ENCODE results near the gene PHF21A. TPM values are rescaled to one million over a fixed set of nuclear protein-coding genes. Genes with fewer than 3 reads are reported as not detected.

Gene PHF21A
- total and polyA plus RNA-seq, 7 experiments from 2014 or later: 7.2 to 88.5 (median 54.5) TPM

DNA sequence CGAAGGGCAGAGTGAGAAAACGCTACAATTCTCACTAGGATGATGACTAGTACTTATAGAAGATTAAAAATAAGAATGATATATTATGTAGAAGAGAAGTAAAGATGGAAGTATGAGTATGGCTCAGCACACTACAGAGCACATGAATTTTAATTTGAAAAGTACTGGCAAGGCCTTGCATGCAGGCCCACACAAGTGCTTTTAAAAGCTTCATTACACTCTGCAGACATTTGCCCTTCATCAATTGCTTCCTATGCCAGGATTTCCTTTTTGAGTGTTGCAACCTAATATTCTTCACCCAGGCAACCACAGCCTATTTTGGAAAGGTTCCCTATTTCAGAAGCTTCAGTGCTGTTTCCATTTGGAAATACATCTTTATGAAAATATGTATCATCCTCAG lies 117.7 kb downstream of the PHF21A start:
- no peak overlapping the region for H3K4me3 ChIP-seq (ENCODE audit: low read length)
- intact Hi-C loops (cut with micrococcal nuclease): no loop called here
- POLR2A ChIA-PET: interaction anchor here (1.2 kb wide), 1 partner anchor 117 kb away, joined by 3 read pairs; no protein-coding TSS in a partner anchor

DNA sequence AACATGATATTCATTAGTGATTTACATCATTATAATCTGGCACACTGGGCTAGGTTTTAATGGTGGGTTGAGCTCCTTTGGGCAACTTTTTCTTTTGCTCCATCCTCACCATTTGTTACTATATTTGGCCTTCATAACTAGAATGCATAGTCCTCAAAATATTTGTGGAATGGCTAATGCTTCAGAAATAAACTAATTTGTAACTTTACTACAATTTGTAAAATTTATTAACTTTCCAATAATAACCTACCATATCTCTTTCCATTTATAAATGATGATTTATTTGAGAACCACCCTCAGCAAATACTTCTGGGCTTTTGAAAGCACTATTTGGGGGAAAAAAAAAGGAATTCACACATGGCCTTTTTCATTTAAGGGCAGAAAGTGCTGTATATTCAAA lies 119.1 kb downstream of the PHF21A start:
- no peaks in the 10 kb centered on the region for H3K9me3 ChIP-seq (ENCODE audit: control insufficient read depth in 2 of 3, low read length in 3 of 3)
- Mint-ChIP-seq H3K27ac (no peak overlapping the region), H3K4me1 (peaks cover 2 to 15% (median 9%) of the 10 kb centered on the region in 7 donors), H3K9me3 (no peaks in the 10 kb centered on the region), H3K27me3 (no peaks in the 10 kb centered on the region), H3K36me3 (peaks cover 0 to 3% (median 0%) of the 10 kb centered on the region in 5 donors), H3K4me3 (no peak overlapping the region)
- no peak overlapping the region for H3K4me3 ChIP-seq (ENCODE audit: low read length)
- ChIA-PET CTCF (interaction anchor here (1.7 to 2.8 kb wide), 2 partner anchors 36 to 160 kb away, joined by 4 to 10 read pairs; no protein-coding TSS in a partner anchor), POLR2A (interaction anchor here (0.7 to 1.2 kb wide), 2 partner anchors 17 to 119 kb away, joined by 3 read pairs; no protein-coding TSS in a partner anchor)
- DNase-seq (no peak), ATAC-seq (no peak)
- no peaks in the 10 kb centered on the region for H3K27me3 ChIP-seq (ENCODE audit: control insufficient read depth in 2 of 2, insufficient read depth in 2 of 2, low read length in 2 of 2)
- no peaks in the 10 kb centered on the region for H3K36me3 ChIP-seq (ENCODE audit: control insufficient read depth in 2 of 3, insufficient read depth in 3 of 3, low read length in 3 of 3)
- intact Hi-C loops (cut with micrococcal nuclease): no loop called here
- no peak overlapping the region for H3K27ac ChIP-seq (ENCODE audit: low read depth, low read length)
- no peaks in the 10 kb centered on the region for H3K4me1 ChIP-seq (ENCODE audit: control insufficient read depth in 2 of 2, insufficient read depth in 2 of 2, low read length in 2 of 2)

More for the DNA sequence above, 117.7 kb downstream of the PHF21A start:
- no peaks in the 10 kb centered on the region for H3K27me3 ChIP-seq (ENCODE audit: control insufficient read depth in 2 of 2, insufficient read depth in 2 of 2, low read length in 2 of 2)
- no peak overlapping the region for H3K4me3 Mint-ChIP-seq
- DNase-seq (no peak), ATAC-seq (no peak)
- H3K4me1 Mint-ChIP-seq: peaks cover 2 to 15% (median 6%) of the 10 kb centered on the region in 7 donors
- CTCF ChIA-PET: interaction anchor here (1.7 to 2.8 kb wide), 2 partner anchors 38 to 161 kb away, joined by 4 to 10 read pairs; no protein-coding TSS in a partner anchor
- H3K27ac Mint-ChIP-seq: no peak overlapping the region
- no peaks in the 10 kb centered on the region for H3K36me3 ChIP-seq (ENCODE audit: control insufficient read depth in 2 of 3, insufficient read depth in 3 of 3, low read length in 3 of 3)
- H3K27ac ChIP-seq (ENCODE audit: low read depth, low read length): no peak overlapping the region
- no peaks in the 10 kb centered on the region for H3K4me1 ChIP-seq (ENCODE audit: control insufficient read depth in 2 of 2, insufficient read depth in 2 of 2, low read length in 2 of 2)
- no peaks in the 10 kb centered on the region for H3K9me3 ChIP-seq (ENCODE audit: control insufficient read depth in 2 of 3, low read length in 3 of 3)
- no peaks in the 10 kb centered on the region for H3K9me3 Mint-ChIP-seq
- no peaks in the 10 kb centered on the region for H3K27me3 Mint-ChIP-seq
- peaks cover 0 to 3% (median 0%) of the 10 kb centered on the region in 5 donors for H3K36me3 Mint-ChIP-seq

DNA sequence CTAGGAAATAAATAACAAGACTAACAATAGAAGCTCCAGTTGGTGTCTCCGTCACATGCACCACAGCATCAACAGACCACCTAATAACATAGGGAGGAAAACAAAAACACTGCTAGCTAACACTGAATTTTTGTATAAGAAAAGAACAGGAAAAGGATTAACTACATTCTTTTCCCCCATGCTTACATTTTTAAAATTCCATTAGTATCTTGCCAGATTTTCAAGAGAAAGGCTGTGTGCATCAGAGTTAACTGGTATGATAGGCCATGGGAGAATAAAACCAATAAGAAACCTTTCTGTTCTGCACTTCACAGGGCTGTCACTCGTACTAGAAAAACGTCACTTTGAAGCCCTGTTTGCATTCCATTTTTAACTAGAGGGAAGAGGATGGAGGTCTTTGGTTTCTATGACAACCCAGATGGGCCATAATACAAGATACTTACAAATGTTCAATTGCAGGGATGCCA lies 119.8 kb downstream of the PHF21A start:
- POLR2A ChIA-PET: no interaction called here
- Histone ChIP-seq H3K27ac (ENCODE audit: low read depth, low read length) (no peak overlapping the region), H3K4me3 (ENCODE audit: low read length) (no peak overlapping the region), H3K36me3 (ENCODE audit: control insufficient read depth in 2 of 3, insufficient read depth in 3 of 3, low read length in 3 of 3) (no peaks in the 10 kb centered on the region), H3K4me1 (ENCODE audit: control insufficient read depth in 2 of 2, insufficient read depth in 2 of 2, low read length in 2 of 2) (no peaks in the 10 kb centered on the region), H3K27me3 (ENCODE audit: control insufficient read depth in 2 of 2, insufficient read depth in 2 of 2, low read length in 2 of 2) (no peaks in the 10 kb centered on the region), H3K9me3 (ENCODE audit: control insufficient read depth in 2 of 3, low read length in 3 of 3) (no peaks in the 10 kb centered on the region)
- ATAC-seq (no peak), DNase-seq (no peak)
- no peak overlapping the region for H3K4me3 Mint-ChIP-seq
- peaks cover 0 to 3% (median 0%) of the 10 kb centered on the region in 5 donors for H3K36me3 Mint-ChIP-seq
- CTCF ChIA-PET: interaction anchor here (0.5 kb wide), 1 partner anchor 131 kb away, joined by 3 read pairs; no protein-coding TSS in a partner anchor
- H3K4me1 Mint-ChIP-seq: peaks cover 2 to 14% (median 9%) of the 10 kb centered on the region in 7 donors
- intact Hi-C loops (cut with micrococcal nuclease): no loop called here
- H3K9me3 Mint-ChIP-seq: no peaks in the 10 kb centered on the region
- H3K27me3 Mint-ChIP-seq: no peaks in the 10 kb centered on the region
- peak overlapping the region in 1 of 9 donors; percentile 18 for H3K27ac Mint-ChIP-seq

DNA sequence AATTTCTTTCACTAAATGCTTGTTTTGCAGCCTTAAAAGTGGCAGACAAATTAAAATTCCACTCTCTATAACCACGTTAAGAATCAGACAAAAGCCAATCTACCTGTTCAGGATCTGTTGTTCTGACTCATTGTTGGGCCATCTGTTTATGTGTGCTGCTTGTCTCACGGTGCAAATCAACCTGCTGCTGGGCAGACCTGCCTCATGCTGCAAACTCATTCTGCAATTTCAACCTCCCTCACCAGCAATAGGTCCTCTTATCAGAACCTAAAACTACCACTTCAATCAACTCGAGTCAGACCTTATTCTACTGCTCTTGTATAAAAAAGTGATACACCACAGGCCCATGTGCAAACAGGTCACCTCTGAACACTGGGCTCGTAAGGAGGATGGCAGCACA lies 123.7 kb downstream of the PHF21A start:
- Histone ChIP-seq H3K4me3 (ENCODE audit: low read length) (no peak overlapping the region), H3K36me3 (ENCODE audit: control insufficient read depth in 2 of 3, insufficient read depth in 3 of 3, low read length in 3 of 3) (no peaks in the 10 kb centered on the region), H3K27ac (ENCODE audit: low read depth, low read length) (no peak overlapping the region), H3K9me3 (ENCODE audit: control insufficient read depth in 2 of 3, low read length in 3 of 3) (no peaks in the 10 kb centered on the region), H3K27me3 (ENCODE audit: control insufficient read depth in 2 of 2, insufficient read depth in 2 of 2, low read length in 2 of 2) (no peaks in the 10 kb centered on the region), H3K4me1 (ENCODE audit: control insufficient read depth in 2 of 2, insufficient read depth in 2 of 2, low read length in 2 of 2) (no peaks in the 10 kb centered on the region)
- Mint-ChIP-seq H3K4me1 (peaks cover 0 to 25% (median 8%) of the 10 kb centered on the region in 7 donors), H3K27me3 (no peaks in the 10 kb centered on the region), H3K36me3 (peaks cover 0 to 3% (median 0%) of the 10 kb centered on the region in 5 donors), H3K9me3 (no peaks in the 10 kb centered on the region), H3K27ac (no peak overlapping the region), H3K4me3 (no peak overlapping the region)
- POLR2A ChIA-PET: no interaction called here
- ATAC-seq (no peak), DNase-seq (no peak)
- intact Hi-C loops (cut with micrococcal nuclease): no loop called here
- CTCF ChIA-PET: no interaction called here

DNA sequence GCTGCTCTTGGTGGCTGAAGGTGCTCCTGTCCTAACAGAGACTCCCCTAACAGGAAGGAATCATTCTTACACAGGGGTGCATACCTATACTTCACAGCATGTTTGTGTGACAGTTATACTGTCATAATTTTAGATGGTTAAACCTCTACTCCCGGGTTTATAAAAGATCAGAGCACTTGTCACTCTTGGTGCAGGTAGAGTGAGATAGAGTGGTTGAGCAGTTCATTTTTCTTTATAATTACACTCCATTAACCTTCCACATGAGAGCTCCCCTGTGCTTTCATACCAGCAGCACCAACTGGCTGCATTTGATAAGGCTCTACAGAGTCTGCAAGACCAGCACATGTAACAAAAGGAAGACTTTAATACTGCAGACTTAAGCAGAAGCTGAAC lies 125.9 kb downstream of the PHF21A start:
- H3K9me3 Mint-ChIP-seq: no peaks in the 10 kb centered on the region
- H3K27ac ChIP-seq (ENCODE audit: low read depth, low read length): no peak overlapping the region

DNA sequence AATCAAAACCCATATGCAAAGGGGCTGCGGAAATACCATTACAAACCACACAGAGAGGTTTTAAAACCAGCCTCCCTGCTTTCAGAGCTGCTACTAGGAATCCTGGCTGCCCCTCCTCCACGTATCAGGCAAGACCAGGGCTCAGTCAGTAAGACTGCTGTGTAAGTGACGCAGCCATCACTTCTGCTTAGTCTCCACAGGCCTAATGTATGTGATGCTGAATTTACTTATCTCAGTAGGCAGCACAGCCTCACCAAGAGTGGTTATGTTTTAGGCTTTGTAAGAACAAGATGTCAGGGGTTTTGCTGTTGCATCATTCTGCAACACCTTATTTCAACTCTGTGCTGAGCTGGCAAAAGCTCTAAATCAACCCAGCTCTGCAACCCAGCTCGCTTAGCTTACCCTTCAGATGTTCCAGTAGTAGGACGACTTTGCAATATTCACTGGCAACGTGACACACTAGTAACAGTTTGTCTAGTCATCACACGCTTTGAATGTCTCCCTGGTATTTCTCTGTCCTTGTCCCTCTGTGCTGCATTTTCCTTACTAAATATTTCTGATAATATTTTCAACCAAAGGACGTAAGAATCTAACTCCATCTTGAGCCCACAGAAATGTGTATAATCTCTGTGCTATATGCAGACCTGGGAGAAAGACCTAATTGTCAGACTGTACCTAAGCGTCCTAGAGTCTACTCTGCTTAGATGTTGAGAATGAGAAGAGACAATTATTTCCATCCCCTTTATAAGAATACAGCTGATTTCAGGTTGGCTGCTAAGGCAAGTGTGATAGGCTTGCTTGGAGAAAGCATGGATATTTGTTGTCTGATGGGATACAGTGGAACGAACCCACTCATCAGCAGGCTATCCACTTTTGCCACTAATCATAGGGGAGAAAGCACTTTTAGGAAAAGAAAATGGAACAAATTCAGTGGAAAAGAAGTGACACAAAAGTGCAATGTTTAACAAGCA lies 126.6 kb downstream of the PHF21A start:
- Mint-ChIP-seq H3K4me3 (no peak overlapping the region), H3K27ac (peak overlapping the region in 1 of 9 donors; percentile 29), H3K9me3 (no peaks in the 10 kb centered on the region), H3K4me1 (peaks cover 2 to 24% (median 9%) of the 10 kb centered on the region in 7 donors), H3K27me3 (no peaks in the 10 kb centered on the region), H3K36me3 (peaks cover 0 to 3% (median 0%) of the 10 kb centered on the region in 5 donors)
- ChIA-PET CTCF (interaction anchor here (3.1 kb wide), 1 partner anchor 12 kb away, joined by 12 read pairs; no protein-coding TSS in a partner anchor), POLR2A (no interaction called here)
- intact Hi-C loops (cut with micrococcal nuclease): no loop called here
- ATAC-seq (no peak), DNase-seq (no peak)
- Histone ChIP-seq H3K4me1 (ENCODE audit: control insufficient read depth in 2 of 2, insufficient read depth in 2 of 2, low read length in 2 of 2) (no peaks in the 10 kb centered on the region), H3K9me3 (ENCODE audit: control insufficient read depth in 2 of 3, low read length in 3 of 3) (no peaks in the 10 kb centered on the region), H3K36me3 (ENCODE audit: control insufficient read depth in 2 of 3, insufficient read depth in 3 of 3, low read length in 3 of 3) (no peaks in the 10 kb centered on the region), H3K27me3 (ENCODE audit: control insufficient read depth in 2 of 2, insufficient read depth in 2 of 2, low read length in 2 of 2) (no peaks in the 10 kb centered on the region), H3K27ac (ENCODE audit: low read depth, low read length) (no peak overlapping the region), H3K4me3 (ENCODE audit: low read length) (no peak overlapping the region)

More for the DNA sequence above, 125.9 kb downstream of the PHF21A start:
- CTCF ChIA-PET: interaction anchor here (0.8 to 3.1 kb wide), 2 partner anchors 8 to 11 kb away, joined by 4 to 12 read pairs; no protein-coding TSS in a partner anchor
- Mint-ChIP-seq H3K27me3 (no peaks in the 10 kb centered on the region), H3K4me3 (no peak overlapping the region), H3K36me3 (peaks cover 0 to 3% (median 0%) of the 10 kb centered on the region in 5 donors), H3K27ac (peak overlapping the region in 1 of 9 donors; percentile 29), H3K4me1 (peaks cover under 1 to 27% (median 13%) of the 10 kb centered on the region in 7 donors)
- POLR2A ChIA-PET: no interaction called here
- no peaks in the 10 kb centered on the region for H3K36me3 ChIP-seq (ENCODE audit: control insufficient read depth in 2 of 3, insufficient read depth in 3 of 3, low read length in 3 of 3)
- H3K9me3 ChIP-seq (ENCODE audit: control insufficient read depth in 2 of 3, low read length in 3 of 3): no peaks in the 10 kb centered on the region
- H3K27me3 ChIP-seq (ENCODE audit: control insufficient read depth in 2 of 2, insufficient read depth in 2 of 2, low read length in 2 of 2): no peaks in the 10 kb centered on the region
- no peak overlapping the region for H3K4me3 ChIP-seq (ENCODE audit: low read length)
- no peak for ATAC-seq
- H3K4me1 ChIP-seq (ENCODE audit: control insufficient read depth in 2 of 2, insufficient read depth in 2 of 2, low read length in 2 of 2): no peaks in the 10 kb centered on the region
- no peak for DNase-seq
- intact Hi-C loops (cut with micrococcal nuclease): no loop called here
